ENCODE data around the gene SLC16A2.

Gene SLC16A2

GRCh38 chrX:74519870-74520269 lies 98.6 kb downstream of the SLC16A2 start:
- no peak for TF ChIP-seq EZH2phosphoT487 (IDR thresholded peaks at IDR 0.05; ENCODE audit: low read depth)
- TF ChIP-seq CTCF (IDR thresholded peaks at IDR 0.05; ENCODE audit: low read depth, low read length): no peak
- no peaks in the 10 kb centered on the region for H3K36me3 ChIP-seq (replicated peaks; ENCODE audit: low read depth, low read length)
- no peaks in the 10 kb centered on the region for H3K79me2 ChIP-seq (ENCODE audit: low read length)
- no peaks in the 10 kb centered on the region for H3K4me1 ChIP-seq (ENCODE audit: low read length)
- no peaks in the 10 kb centered on the region for H3K27me3 ChIP-seq (ENCODE audit: low read depth, low read length)
- no peak overlapping the region for H3K4me3 ChIP-seq (ENCODE audit: low read length)
- no peak overlapping the region for H2AFZ ChIP-seq (ENCODE audit: low read depth, low read length)
- no peaks in the 10 kb centered on the region for H3K9me3 ChIP-seq (ENCODE audit: insufficient read depth, low read length)
- H3K9ac ChIP-seq (ENCODE audit: low read length): no peak overlapping the region
- H3K27ac ChIP-seq (ENCODE audit: low read length): no peak overlapping the region
- H3K4me2 ChIP-seq (ENCODE audit: low read length): no peak overlapping the region
- H4K20me1 ChIP-seq (ENCODE audit: insufficient read depth, low read length): no peaks in the 10 kb centered on the region

- Histone ChIP-seq H3K9ac (ENCODE audit: low read length) (no peak overlapping the region), H3K27ac (ENCODE audit: low read length) (no peak overlapping the region), H3K36me3 (replicated peaks; ENCODE audit: low read depth, low read length) (no peaks in the 10 kb centered on the region), H3K4me1 (ENCODE audit: low read length) (no peaks in the 10 kb centered on the region), H2AFZ (ENCODE audit: low read depth, low read length) (no peak overlapping the region), H4K20me1 (ENCODE audit: insufficient read depth, low read length) (no peaks in the 10 kb centered on the region), H3K79me2 (ENCODE audit: low read length) (no peaks in the 10 kb centered on the region), H3K4me2 (ENCODE audit: low read length) (no peak overlapping the region), H3K4me3 (ENCODE audit: low read length) (no peak overlapping the region), H3K9me3 (ENCODE audit: insufficient read depth, low read length) (no peaks in the 10 kb centered on the region), H3K27me3 (ENCODE audit: low read depth, low read length) (no peaks in the 10 kb centered on the region)
- TF ChIP-seq EZH2phosphoT487 (IDR thresholded peaks at IDR 0.05; ENCODE audit: low read depth) (no peak), CTCF (IDR thresholded peaks at IDR 0.05; ENCODE audit: low read depth, low read length) (no peak)
Observed at GRCh38 chrX:74520291-74520690, 99.0 kb downstream of the SLC16A2 start.

GRCh38 chrX:74520896-74521295 lies 99.6 kb downstream of the SLC16A2 start:
- Histone ChIP-seq H4K20me1 (ENCODE audit: insufficient read depth, low read length) (no peaks in the 10 kb centered on the region), H3K4me1 (ENCODE audit: low read length) (no peaks in the 10 kb centered on the region), H2AFZ (ENCODE audit: low read depth, low read length) (no peak overlapping the region), H3K36me3 (replicated peaks; ENCODE audit: low read depth, low read length) (no peaks in the 10 kb centered on the region), H3K4me2 (ENCODE audit: low read length) (no peak overlapping the region), H3K9me3 (ENCODE audit: insufficient read depth, low read length) (no peaks in the 10 kb centered on the region), H3K9ac (ENCODE audit: low read length) (no peak overlapping the region), H3K27ac (ENCODE audit: low read length) (no peak overlapping the region), H3K27me3 (ENCODE audit: low read depth, low read length) (no peaks in the 10 kb centered on the region), H3K4me3 (ENCODE audit: low read length) (no peak overlapping the region), H3K79me2 (ENCODE audit: low read length) (no peaks in the 10 kb centered on the region)
- no peak for TF ChIP-seq EZH2phosphoT487 (IDR thresholded peaks at IDR 0.05; ENCODE audit: low read depth)
- no peak for TF ChIP-seq CTCF (IDR thresholded peaks at IDR 0.05; ENCODE audit: low read depth, low read length)

GRCh38 chrX:74521961-74522751 lies 100.9 kb downstream of the SLC16A2 start:
- Histone ChIP-seq H3K36me3 (replicated peaks; ENCODE audit: low read depth, low read length) (no peaks in the 10 kb centered on the region), H2AFZ (ENCODE audit: low read depth, low read length) (no peak overlapping the region), H3K27me3 (ENCODE audit: low read depth, low read length) (no peaks in the 10 kb centered on the region), H3K27ac (ENCODE audit: low read length) (no peak overlapping the region), H3K4me3 (ENCODE audit: low read length) (no peak overlapping the region), H3K9me3 (ENCODE audit: insufficient read depth, low read length) (no peaks in the 10 kb centered on the region), H3K4me1 (ENCODE audit: low read length) (no peaks in the 10 kb centered on the region), H4K20me1 (ENCODE audit: insufficient read depth, low read length) (no peaks in the 10 kb centered on the region), H3K79me2 (ENCODE audit: low read length) (no peaks in the 10 kb centered on the region), H3K4me2 (ENCODE audit: low read length) (no peak overlapping the region), H3K9ac (ENCODE audit: low read length) (no peak overlapping the region)
- TF ChIP-seq EZH2phosphoT487 (IDR thresholded peaks at IDR 0.05; ENCODE audit: low read depth) (no peak), CTCF (IDR thresholded peaks at IDR 0.05; ENCODE audit: low read depth, low read length) (no peak)

Data from OCI-LY3 (cell line).